HepG2 (cell line): ENCODE data around the gene NLGN2. TPM values are rescaled to one million over a fixed set of nuclear protein-coding genes. Genes with fewer than 3 reads are reported as not detected.

Source experiments
- GLI4 ChIP-seq: sonication (generic); formaldehyde crosslinking; IDR thresholded peaks from 2 replicates; pipeline ENCODE4 v1.5.1; 2020; ENCODE audit warnings: missing genetic modification reagents, mild to moderate bottlenecking, moderate library complexity, borderline replicate concordance
- HMG20B ChIP-seq: conservative IDR thresholded peaks from 2 replicates; pipeline ENCODE4 v1.6.1; 2016; ENCODE audit warnings: missing genetic modification reagents, missing compliant biosample characterization
- HNF4A ChIP-seq: sonication (generic); formaldehyde crosslinking; IDR thresholded peaks from 2 replicates; pipeline ENCODE4 v1.4.0; 2020; ENCODE audit warnings: missing genetic modification reagents
- NR2F6 ChIP-seq, 2 experiments: IDR thresholded peaks; 2 replicates each; pipeline ENCODE4 v1.6.1; 2016; ENCODE audit warnings: antibody characterized with exemption in 1 of 2, mild to moderate bottlenecking in 1 of 2
- PCBP2 ChIP-seq: fragments of 200-400 bp; formaldehyde crosslinking; optimal IDR thresholded peaks from 2 replicates; pipeline ENCODE3; 2018; ENCODE audit warnings: low read length, low read depth; ENCODE audit not compliant: poor library complexity, severe bottlenecking
- RBFOX2 ChIP-seq: fragments of 200-400 bp; formaldehyde crosslinking; IDR thresholded peaks from 2 replicates; pipeline ENCODE4 v1.6.1; 2017; ENCODE audit warnings: low read depth, mild to moderate bottlenecking, low read length
- SALL2 ChIP-seq: sonication (generic); formaldehyde crosslinking; IDR thresholded peaks from 2 replicates; pipeline ENCODE4 v1.8.1; 2023; ENCODE audit warnings: mild to moderate bottlenecking, missing genetic modification reagents, inconsistent platforms
- SMARCE1 ChIP-seq: fragments of 450-650 bp; IDR thresholded peaks from 2 replicates; pipeline ENCODE4 v1.6.1; 2017; ENCODE audit warnings: borderline replicate concordance
- SP4 ChIP-seq: sonication (generic); formaldehyde crosslinking; IDR thresholded peaks from 2 replicates; pipeline ENCODE4 v1.8.1; 2023; ENCODE audit warnings: mild to moderate bottlenecking, missing genetic modification reagents
- SSRP1 ChIP-seq: IDR thresholded peaks from 2 replicates; pipeline ENCODE4 v1.6.1; 2016; ENCODE audit warnings: control low read depth
- ZNF232 ChIP-seq: sonication (generic); formaldehyde crosslinking; IDR thresholded peaks from 2 replicates; pipeline ENCODE4 v1.4.0; 2020; ENCODE audit warnings: missing genetic modification reagents, borderline replicate concordance
- ZNF264 ChIP-seq: sonication (generic); formaldehyde crosslinking; IDR thresholded peaks from 2 replicates; pipeline ENCODE4 v1.4.0; 2020; ENCODE audit warnings: missing genetic modification reagents
- ZNF367 ChIP-seq: sonication (generic); formaldehyde crosslinking; IDR thresholded peaks from 2 replicates; pipeline ENCODE4 v1.4.0; 2020; ENCODE audit warnings: missing genetic modification reagents, borderline replicate concordance
- ZNF484 ChIP-seq: sonication (generic); formaldehyde crosslinking; IDR thresholded peaks from 2 replicates; pipeline ENCODE4 v1.5.1; 2020; ENCODE audit warnings: mild to moderate bottlenecking, low read depth, missing genetic modification reagents, borderline replicate concordance
- polyA plus RNA-seq, 8 experiments: library from polyadenylated mRNA; depleted of rRNA in 3 of 8; stranded (reverse) in 7 of 8; unstranded in 1 of 8; fragments of >200 nt; fragmentation: Illumina TruSeq in 4 of 8; extraction: Trizol in 4 of 8; gene quantifications; 2 replicates each; pipeline versions ENCODE4 v1.2.1 to v1.2.3, GENCODE V29; 2011 to 2016; ENCODE audit warnings: low read depth in 4 of 8, missing spikeins in 1 of 8, mixed read lengths in 1 of 8; ENCODE audit not compliant: insufficient read depth in 1 of 8
- total RNA-seq, 5 experiments: library from RNA; depleted of rRNA; stranded (reverse); fragments of >200 nt; fragmentation: Illumina TruSeq; extraction: Trizol; gene quantifications; 2 replicates each; pipeline ENCODE4 v1.2.3, GENCODE V29; 2016; ENCODE audit warnings: low read depth in 1 of 5
- TF ChIP-seq, protein P1 (sequence below): sonication (generic); formaldehyde crosslinking; IDR thresholded peaks from 2 replicates; pipeline ENCODE4 v1.8.1; 2022; ENCODE audit warnings: low read depth, mild to moderate bottlenecking, missing genetic modification reagents
- TF ChIP-seq, protein P2 (sequence below): sonication (generic); formaldehyde crosslinking; IDR thresholded peaks from 2 replicates; pipeline ENCODE4 v1.8.0; 2022; ENCODE audit warnings: mild to moderate bottlenecking, missing genetic modification reagents
- TF ChIP-seq, protein P3 (sequence below): sonication (generic); formaldehyde crosslinking; IDR thresholded peaks from 2 replicates; pipeline ENCODE4 v1.9.0; 2021; ENCODE audit warnings: mild to moderate bottlenecking, missing genetic modification reagents
- TF ChIP-seq, protein P4 (sequence below): IDR thresholded peaks from 2 replicates; pipeline ENCODE4 v1.6.1; 2016; ENCODE audit warnings: missing genetic modification reagents, missing compliant biosample characterization

Gene NLGN2
- total and polyA plus RNA-seq, 2 of the 13 experiments (the other 11 are each of a cell fraction or from before 2014, with no cell fraction given): 1.9 to 11.0 TPM

DNA sequence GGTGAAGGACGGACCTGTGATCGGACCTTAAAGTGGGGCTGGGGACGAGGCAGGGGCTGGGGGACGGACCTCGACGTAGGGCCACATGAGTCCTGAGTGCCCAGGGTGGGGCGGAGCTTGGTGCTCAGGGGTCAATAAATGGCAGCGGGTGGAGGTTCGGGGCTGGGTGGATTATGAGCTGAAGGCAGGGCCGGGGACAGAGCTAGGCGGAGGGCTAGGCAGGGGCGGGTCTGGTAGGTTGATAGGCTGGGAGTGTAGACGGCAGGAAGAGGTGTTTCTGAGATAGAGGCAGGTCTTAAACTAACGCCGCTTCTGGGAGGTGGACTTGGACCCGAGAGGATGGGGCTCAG is 37.9 kb downstream of the NLGN2 start (continued):
- TF ChIP-seq, protein P1, sequence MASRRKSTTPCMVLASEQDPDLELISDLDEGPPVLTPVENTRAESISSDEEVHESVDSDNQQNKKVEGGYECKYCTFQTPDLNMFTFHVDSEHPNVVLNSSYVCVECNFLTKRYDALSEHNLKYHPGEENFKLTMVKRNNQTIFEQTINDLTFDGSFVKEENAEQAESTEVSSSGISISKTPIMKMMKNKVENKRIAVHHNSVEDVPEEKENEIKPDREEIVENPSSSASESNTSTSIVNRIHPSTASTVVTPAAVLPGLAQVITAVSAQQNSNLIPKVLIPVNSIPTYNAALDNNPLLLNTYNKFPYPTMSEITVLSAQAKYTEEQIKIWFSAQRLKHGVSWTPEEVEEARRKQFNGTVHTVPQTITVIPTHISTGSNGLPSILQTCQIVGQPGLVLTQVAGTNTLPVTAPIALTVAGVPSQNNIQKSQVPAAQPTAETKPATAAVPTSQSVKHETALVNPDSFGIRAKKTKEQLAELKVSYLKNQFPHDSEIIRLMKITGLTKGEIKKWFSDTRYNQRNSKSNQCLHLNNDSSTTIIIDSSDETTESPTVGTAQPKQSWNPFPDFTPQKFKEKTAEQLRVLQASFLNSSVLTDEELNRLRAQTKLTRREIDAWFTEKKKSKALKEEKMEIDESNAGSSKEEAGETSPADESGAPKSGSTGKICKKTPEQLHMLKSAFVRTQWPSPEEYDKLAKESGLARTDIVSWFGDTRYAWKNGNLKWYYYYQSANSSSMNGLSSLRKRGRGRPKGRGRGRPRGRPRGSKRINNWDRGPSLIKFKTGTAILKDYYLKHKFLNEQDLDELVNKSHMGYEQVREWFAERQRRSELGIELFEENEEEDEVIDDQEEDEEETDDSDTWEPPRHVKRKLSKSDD: no peak
- TF ChIP-seq ZNF232 (0 out of 2 replicates have a peak, but pooled peaks have one; percentile 31), GLI4 (no peak), ZNF484 (CRISPR knock-in tag) (no peak), SP4 (peak; percentile 4; the same call in 1 of the 2 replicates), ZNF367 (CRISPR knock-in tag) (no peak), NR2F6 (IDR thresholded peaks at IDR 0.05) (no peak), NR2F6 (CRISPR knock-in tag; IDR thresholded peaks at IDR 0.05) (no peak; the same call in 1 of the 2 replicates), SALL2 (0 out of 2 replicates have a peak, but pooled peaks have one; percentile 1), HMG20B (CRISPR knock-in tag) (no peak), HNF4A (peak; percentile 34; the same call in 1 of the 2 replicates), PCBP2 (no peak), SSRP1 (CRISPR knock-in tag) (no peak), SMARCE1 (no peak), ZNF264 (CRISPR knock-in tag) (0 out of 2 replicates have a peak, but pooled peaks have one; percentile 33), RBFOX2 (0 out of 2 replicates have a peak, but pooled peaks have one; percentile 28)
- TF ChIP-seq, protein P2, sequence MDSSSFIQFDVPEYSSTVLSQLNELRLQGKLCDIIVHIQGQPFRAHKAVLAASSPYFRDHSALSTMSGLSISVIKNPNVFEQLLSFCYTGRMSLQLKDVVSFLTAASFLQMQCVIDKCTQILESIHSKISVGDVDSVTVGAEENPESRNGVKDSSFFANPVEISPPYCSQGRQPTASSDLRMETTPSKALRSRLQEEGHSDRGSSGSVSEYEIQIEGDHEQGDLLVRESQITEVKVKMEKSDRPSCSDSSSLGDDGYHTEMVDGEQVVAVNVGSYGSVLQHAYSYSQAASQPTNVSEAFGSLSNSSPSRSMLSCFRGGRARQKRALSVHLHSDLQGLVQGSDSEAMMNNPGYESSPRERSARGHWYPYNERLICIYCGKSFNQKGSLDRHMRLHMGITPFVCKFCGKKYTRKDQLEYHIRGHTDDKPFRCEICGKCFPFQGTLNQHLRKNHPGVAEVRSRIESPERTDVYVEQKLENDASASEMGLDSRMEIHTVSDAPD (CRISPR knock-in tag): no peak
- TF ChIP-seq, protein P3, sequence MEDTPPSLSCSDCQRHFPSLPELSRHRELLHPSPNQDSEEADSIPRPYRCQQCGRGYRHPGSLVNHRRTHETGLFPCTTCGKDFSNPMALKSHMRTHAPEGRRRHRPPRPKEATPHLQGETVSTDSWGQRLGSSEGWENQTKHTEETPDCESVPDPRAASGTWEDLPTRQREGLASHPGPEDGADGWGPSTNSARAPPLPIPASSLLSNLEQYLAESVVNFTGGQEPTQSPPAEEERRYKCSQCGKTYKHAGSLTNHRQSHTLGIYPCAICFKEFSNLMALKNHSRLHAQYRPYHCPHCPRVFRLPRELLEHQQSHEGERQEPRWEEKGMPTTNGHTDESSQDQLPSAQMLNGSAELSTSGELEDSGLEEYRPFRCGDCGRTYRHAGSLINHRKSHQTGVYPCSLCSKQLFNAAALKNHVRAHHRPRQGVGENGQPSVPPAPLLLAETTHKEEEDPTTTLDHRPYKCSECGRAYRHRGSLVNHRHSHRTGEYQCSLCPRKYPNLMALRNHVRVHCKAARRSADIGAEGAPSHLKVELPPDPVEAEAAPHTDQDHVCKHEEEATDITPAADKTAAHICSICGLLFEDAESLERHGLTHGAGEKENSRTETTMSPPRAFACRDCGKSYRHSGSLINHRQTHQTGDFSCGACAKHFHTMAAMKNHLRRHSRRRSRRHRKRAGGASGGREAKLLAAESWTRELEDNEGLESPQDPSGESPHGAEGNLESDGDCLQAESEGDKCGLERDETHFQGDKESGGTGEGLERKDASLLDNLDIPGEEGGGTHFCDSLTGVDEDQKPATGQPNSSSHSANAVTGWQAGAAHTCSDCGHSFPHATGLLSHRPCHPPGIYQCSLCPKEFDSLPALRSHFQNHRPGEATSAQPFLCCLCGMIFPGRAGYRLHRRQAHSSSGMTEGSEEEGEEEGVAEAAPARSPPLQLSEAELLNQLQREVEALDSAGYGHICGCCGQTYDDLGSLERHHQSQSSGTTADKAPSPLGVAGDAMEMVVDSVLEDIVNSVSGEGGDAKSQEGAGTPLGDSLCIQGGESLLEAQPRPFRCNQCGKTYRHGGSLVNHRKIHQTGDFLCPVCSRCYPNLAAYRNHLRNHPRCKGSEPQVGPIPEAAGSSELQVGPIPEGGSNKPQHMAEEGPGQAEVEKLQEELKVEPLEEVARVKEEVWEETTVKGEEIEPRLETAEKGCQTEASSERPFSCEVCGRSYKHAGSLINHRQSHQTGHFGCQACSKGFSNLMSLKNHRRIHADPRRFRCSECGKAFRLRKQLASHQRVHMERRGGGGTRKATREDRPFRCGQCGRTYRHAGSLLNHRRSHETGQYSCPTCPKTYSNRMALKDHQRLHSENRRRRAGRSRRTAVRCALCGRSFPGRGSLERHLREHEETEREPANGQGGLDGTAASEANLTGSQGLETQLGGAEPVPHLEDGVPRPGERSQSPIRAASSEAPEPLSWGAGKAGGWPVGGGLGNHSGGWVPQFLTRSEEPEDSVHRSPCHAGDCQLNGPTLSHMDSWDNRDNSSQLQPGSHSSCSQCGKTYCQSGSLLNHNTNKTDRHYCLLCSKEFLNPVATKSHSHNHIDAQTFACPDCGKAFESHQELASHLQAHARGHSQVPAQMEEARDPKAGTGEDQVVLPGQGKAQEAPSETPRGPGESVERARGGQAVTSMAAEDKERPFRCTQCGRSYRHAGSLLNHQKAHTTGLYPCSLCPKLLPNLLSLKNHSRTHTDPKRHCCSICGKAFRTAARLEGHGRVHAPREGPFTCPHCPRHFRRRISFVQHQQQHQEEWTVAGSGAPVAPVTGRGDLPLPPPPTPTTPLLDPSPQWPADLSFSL (CRISPR knock-in tag): no peak
- TF ChIP-seq, protein P4, sequence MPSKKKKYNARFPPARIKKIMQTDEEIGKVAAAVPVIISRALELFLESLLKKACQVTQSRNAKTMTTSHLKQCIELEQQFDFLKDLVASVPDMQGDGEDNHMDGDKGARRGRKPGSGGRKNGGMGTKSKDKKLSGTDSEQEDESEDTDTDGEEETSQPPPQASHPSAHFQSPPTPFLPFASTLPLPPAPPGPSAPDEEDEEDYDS (CRISPR knock-in tag): peak; percentile 85
